ENCODE measurements around the gene DENND5B.

DNA sequence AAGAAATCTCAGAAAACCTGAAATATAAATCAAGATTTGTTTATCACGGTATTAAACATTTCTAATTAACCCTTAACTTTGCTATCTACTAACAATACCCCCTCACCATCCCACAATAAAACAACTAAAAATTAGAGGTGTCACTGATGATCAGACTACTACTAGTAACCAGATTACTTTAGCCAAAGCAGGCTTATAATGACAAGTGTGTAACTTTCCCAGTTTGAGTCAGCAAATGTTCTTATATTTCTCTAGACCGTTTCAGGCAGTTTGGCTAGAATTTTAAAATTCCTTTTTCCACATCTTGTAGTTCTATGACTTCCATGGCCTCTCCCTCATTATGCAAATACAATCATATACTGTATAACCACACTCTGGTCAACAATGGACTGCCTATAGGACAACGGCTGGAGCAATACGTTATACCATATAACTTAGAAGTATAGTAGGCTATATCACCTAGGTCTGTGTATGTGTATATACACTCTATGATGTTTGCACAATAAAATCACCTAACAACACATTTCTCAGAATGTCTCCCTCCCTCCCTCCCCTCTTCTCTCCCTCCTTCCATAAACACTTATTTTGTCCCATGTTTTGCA lies 102.1 kb downstream of the DENND5B start:
- TF ChIP-seq SPI1 (IDR thresholded peaks at IDR 0.05; ENCODE audit: borderline replicate concordance, low read depth) (no peak), POLR2AphosphoS5 (IDR thresholded peaks at IDR 0.05; ENCODE audit: low read depth) (no peak)
- TF ChIP-seq, protein P1, sequence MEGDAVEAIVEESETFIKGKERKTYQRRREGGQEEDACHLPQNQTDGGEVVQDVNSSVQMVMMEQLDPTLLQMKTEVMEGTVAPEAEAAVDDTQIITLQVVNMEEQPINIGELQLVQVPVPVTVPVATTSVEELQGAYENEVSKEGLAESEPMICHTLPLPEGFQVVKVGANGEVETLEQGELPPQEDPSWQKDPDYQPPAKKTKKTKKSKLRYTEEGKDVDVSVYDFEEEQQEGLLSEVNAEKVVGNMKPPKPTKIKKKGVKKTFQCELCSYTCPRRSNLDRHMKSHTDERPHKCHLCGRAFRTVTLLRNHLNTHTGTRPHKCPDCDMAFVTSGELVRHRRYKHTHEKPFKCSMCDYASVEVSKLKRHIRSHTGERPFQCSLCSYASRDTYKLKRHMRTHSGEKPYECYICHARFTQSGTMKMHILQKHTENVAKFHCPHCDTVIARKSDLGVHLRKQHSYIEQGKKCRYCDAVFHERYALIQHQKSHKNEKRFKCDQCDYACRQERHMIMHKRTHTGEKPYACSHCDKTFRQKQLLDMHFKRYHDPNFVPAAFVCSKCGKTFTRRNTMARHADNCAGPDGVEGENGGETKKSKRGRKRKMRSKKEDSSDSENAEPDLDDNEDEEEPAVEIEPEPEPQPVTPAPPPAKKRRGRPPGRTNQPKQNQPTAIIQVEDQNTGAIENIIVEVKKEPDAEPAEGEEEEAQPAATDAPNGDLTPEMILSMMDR (IDR thresholded peaks at IDR 0.05; ENCODE audit: insufficient read depth, low read length), result no peak
- TF ChIP-seq, protein P2, sequence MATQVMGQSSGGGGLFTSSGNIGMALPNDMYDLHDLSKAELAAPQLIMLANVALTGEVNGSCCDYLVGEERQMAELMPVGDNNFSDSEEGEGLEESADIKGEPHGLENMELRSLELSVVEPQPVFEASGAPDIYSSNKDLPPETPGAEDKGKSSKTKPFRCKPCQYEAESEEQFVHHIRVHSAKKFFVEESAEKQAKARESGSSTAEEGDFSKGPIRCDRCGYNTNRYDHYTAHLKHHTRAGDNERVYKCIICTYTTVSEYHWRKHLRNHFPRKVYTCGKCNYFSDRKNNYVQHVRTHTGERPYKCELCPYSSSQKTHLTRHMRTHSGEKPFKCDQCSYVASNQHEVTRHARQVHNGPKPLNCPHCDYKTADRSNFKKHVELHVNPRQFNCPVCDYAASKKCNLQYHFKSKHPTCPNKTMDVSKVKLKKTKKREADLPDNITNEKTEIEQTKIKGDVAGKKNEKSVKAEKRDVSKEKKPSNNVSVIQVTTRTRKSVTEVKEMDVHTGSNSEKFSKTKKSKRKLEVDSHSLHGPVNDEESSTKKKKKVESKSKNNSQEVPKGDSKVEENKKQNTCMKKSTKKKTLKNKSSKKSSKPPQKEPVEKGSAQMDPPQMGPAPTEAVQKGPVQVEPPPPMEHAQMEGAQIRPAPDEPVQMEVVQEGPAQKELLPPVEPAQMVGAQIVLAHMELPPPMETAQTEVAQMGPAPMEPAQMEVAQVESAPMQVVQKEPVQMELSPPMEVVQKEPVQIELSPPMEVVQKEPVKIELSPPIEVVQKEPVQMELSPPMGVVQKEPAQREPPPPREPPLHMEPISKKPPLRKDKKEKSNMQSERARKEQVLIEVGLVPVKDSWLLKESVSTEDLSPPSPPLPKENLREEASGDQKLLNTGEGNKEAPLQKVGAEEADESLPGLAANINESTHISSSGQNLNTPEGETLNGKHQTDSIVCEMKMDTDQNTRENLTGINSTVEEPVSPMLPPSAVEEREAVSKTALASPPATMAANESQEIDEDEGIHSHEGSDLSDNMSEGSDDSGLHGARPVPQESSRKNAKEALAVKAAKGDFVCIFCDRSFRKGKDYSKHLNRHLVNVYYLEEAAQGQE (IDR thresholded peaks at IDR 0.05; ENCODE audit: insufficient replicate concordance, low read depth), result no peak
